Brain microvascular endothelial cell (primary cell): ENCODE measurements around the gene HNRNPH1.

Source experiments
- DNase-seq: peaks from one replicate; pipeline ENCODE4 v3.0.0-alpha.2; 2020
- H3K27ac ChIP-seq: fragments of 250-450 bp; sonication (Bioruptor Pico); 2 replicates; pipeline ENCODE4 v1.5.1; 2020; ENCODE audit warnings: mild to moderate bottlenecking, moderate library complexity
- H3K27me3 ChIP-seq: fragments of 250-450 bp; sonication (Bioruptor Pico); replicated peaks from 2 replicates; pipeline ENCODE4 v1.5.1; 2020; ENCODE audit warnings: mild to moderate bottlenecking
- H3K36me3 ChIP-seq: fragments of 250-450 bp; sonication (Bioruptor Pico); replicated peaks from 2 replicates; pipeline ENCODE4 v1.5.1; 2020; ENCODE audit warnings: mild to moderate bottlenecking
- H3K4me3 ChIP-seq: 2 replicates; pipeline ENCODE4 v1.5.1; 2011; ENCODE audit warnings: low read depth, mild to moderate bottlenecking, control low read depth, low read length, moderate library complexity
- CTCF ChIP-seq: IDR thresholded peaks from 2 replicates; pipeline ENCODE4 v1.5.1; 2011; ENCODE audit warnings: low read depth, mild to moderate bottlenecking, moderate library complexity, low read length, control low read depth, inconsistent platforms; ENCODE audit errors: missing control alignments
- in situ Hi-C: cut with HindIII; loops from 2 replicates; pipeline ENCODE4 v1.10.0; 2017; ENCODE audit warnings: low sequenced_read_pairs, low pct_ligation_motif_present

The HNRNPH1 gene

GRCh38 chr5:179572386-179572785, 51.1 kb downstream of the HNRNPH1 start:
- Histone ChIP-seq H3K4me3 (no peak overlapping the region), H3K27me3 (no peaks in the 10 kb centered on the region), H3K36me3 (peaks cover 46% of the 10 kb centered on the region), H3K27ac (no peak overlapping the region)
- in situ Hi-C loops = no loop called here
- DNase-seq = no peak
- no peak for TF ChIP-seq CTCF

GRCh38 chr5:179568721-179569120, 54.8 kb downstream of the HNRNPH1 start:
- TF ChIP-seq CTCF = no peak
- Histone ChIP-seq H3K27ac (no peak overlapping the region), H3K36me3 (peaks cover 38% of the 10 kb centered on the region), H3K27me3 (no peaks in the 10 kb centered on the region), H3K4me3 (no peak overlapping the region)
- DNase-seq = peak; percentile 25
- in situ Hi-C loops = no loop called here

GRCh38 chr5:179564526-179564925, 58.9 kb downstream of the HNRNPH1 start:
- Histone ChIP-seq H3K36me3 (peaks cover 29% of the 10 kb centered on the region), H3K27me3 (no peaks in the 10 kb centered on the region), H3K4me3 (no peak overlapping the region), H3K27ac (no peak overlapping the region)
- in situ Hi-C loops = no loop called here
- no peak for DNase-seq
- no peak for TF ChIP-seq CTCF
